Body of pancreas (tissue), 4 donors: ENCODE results near the gene SLC24A4.

Experiments
- CTCF ChIP-seq, 7 experiments: fragments of 450-650 bp in 4 of 7; fragments of 200-600 bp in 3 of 7; sonication (generic) in 3 of 7; IDR thresholded peaks; one replicate each; pipeline ENCODE4 v1.5.1; 2016 to 2019; ENCODE audit warnings: antibody characterized with exemption in 7 of 7
- POLR2A ChIP-seq, 3 donors: fragments of 450-650 bp; IDR thresholded peaks; one replicate each; pipeline ENCODE4 v1.6.1; 2016; ENCODE audit warnings: antibody characterized with exemption in 3 of 3, mild to moderate bottlenecking in 2 of 3

DNA sequence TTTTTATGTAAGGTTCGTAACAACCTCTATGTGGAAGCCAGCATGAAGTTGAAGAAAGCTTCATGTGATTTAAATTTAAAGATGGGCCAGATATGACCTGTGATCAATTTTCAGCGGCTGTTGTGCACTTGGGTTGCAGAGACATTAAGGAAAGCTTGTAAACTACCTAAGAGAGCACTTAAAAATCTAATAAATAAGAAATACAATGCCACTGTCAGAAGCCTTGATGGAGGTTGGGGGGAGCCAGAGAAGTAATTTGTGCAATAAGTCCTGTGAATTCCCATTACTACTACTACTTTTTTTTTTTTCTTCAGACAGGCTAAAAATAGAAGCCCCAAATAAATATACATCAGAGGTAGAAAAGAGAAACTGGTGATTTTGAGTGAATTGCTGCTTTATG is 30.3 kb upstream of the SLC24A4 start:
- TF ChIP-seq CTCF (IDR thresholded peaks at IDR 0.05) (no peak), POLR2A (IDR thresholded peaks at IDR 0.05) (no peak)
